Mesenchymal stem cell (in vitro differentiated cells and primary cell): ENCODE measurements around the gene LFNG.
A peak's percentile ranks its signal among the peaks of the same experiment; 100 is the strongest.

ENCODE experiments used
- DNase-seq: peaks from one replicate; pipeline ENCODE4 v3.0.0-alpha.2; 2013
- H2AFZ ChIP-seq: one replicate; pipeline ENCODE4 v1.6.1; 2013; ENCODE audit warnings: low read depth, mild to moderate bottlenecking, control low read depth, inconsistent platforms, low read length, moderate library complexity
- H2AK5ac ChIP-seq: 2 replicates; pipeline ENCODE4 v1.6.1; 2013; ENCODE audit warnings: low read length, moderate library complexity, mild to moderate bottlenecking, inconsistent platforms; ENCODE audit not compliant: severe bottlenecking
- H2BK120ac ChIP-seq: one replicate; pipeline ENCODE4 v1.6.1; 2013; ENCODE audit warnings: low read depth, mild to moderate bottlenecking, inconsistent platforms, low read length, moderate library complexity
- H2BK12ac ChIP-seq, 2 experiments: one replicate each; pipeline ENCODE4 v1.6.1; 2013; ENCODE audit warnings: inconsistent platforms in 2 of 2, low read length in 2 of 2, mild to moderate bottlenecking in 2 of 2, moderate library complexity in 2 of 2, control low read depth in 1 of 2
- H2BK15ac ChIP-seq: one replicate; pipeline ENCODE4 v1.6.1; 2013; ENCODE audit warnings: mild to moderate bottlenecking, low read depth, inconsistent platforms; ENCODE audit not compliant: poor library complexity, severe bottlenecking
- H2BK5ac ChIP-seq: 2 replicates; pipeline ENCODE4 v1.6.1; 2013; ENCODE audit warnings: low read depth, mild to moderate bottlenecking, low read length, control low read depth, inconsistent platforms; ENCODE audit not compliant: poor library complexity, severe bottlenecking
- H3K14ac ChIP-seq, 2 experiments: one replicate each; pipeline ENCODE4 v1.6.1; 2013; ENCODE audit warnings: inconsistent platforms in 2 of 2, low read length in 2 of 2, control low read depth in 1 of 2, mild to moderate bottlenecking in 1 of 2, moderate library complexity in 1 of 2
- H3K18ac ChIP-seq, 2 experiments: one replicate each; pipeline ENCODE4 v1.6.1; 2013; ENCODE audit warnings: inconsistent platforms in 2 of 2, low read length in 2 of 2, control low read depth in 1 of 2, low read depth in 1 of 2, mild to moderate bottlenecking in 1 of 2
- H3K23ac ChIP-seq, 2 experiments: one replicate each; pipeline ENCODE4 v1.6.1; 2013; ENCODE audit warnings: inconsistent platforms in 2 of 2, low read length in 2 of 2, mild to moderate bottlenecking in 2 of 2, moderate library complexity in 2 of 2, control low read depth in 1 of 2
- H3K27ac ChIP-seq: 2 replicates; pipeline ENCODE4 v1.5.1; 2013; ENCODE audit warnings: mild to moderate bottlenecking, moderate library complexity, low read length, control low read depth, inconsistent platforms; ENCODE audit not compliant: poor library complexity, severe bottlenecking
- H3K27me3 ChIP-seq, 2 experiments: 2 replicates each; pipeline versions ENCODE4 v1.6.1 to v1.7.0; 2013; ENCODE audit warnings: low read length in 2 of 2, mild to moderate bottlenecking in 2 of 2, moderate library complexity in 2 of 2, control low read depth in 1 of 2, inconsistent platforms in 1 of 2; ENCODE audit not compliant: control insufficient read depth in 1 of 2, insufficient read depth in 1 of 2
- H3K36me3 ChIP-seq, 2 experiments: 2 replicates each; pipeline versions ENCODE4 v1.6.1 to v1.7.0; 2013; ENCODE audit warnings: low read length in 2 of 2, control low read depth in 1 of 2, inconsistent platforms in 1 of 2, low read depth in 1 of 2, mild to moderate bottlenecking in 1 of 2; ENCODE audit not compliant: insufficient read depth in 2 of 2, control insufficient read depth in 1 of 2
- H3K4ac ChIP-seq, 2 experiments: one replicate each; pipeline ENCODE4 v1.6.1; 2013; ENCODE audit warnings: inconsistent platforms in 2 of 2, low read length in 2 of 2, mild to moderate bottlenecking in 2 of 2, moderate library complexity in 2 of 2, control low read depth in 1 of 2, low read depth in 1 of 2
- H3K4me1 ChIP-seq: 2 replicates; pipeline ENCODE4 v1.6.1; 2013; ENCODE audit warnings: low read depth, low read length, control low read depth; ENCODE audit not compliant: control insufficient read depth, insufficient read depth
- H3K4me2 ChIP-seq: 2 replicates; pipeline ENCODE4 v1.6.1; 2013; ENCODE audit warnings: low read length, mild to moderate bottlenecking, inconsistent platforms; ENCODE audit not compliant: poor library complexity, severe bottlenecking
- H3K4me3 ChIP-seq, 2 experiments: 2 replicates each; pipeline versions ENCODE4 v1.5.1 to v1.7.0; 2013; ENCODE audit warnings: low read length in 2 of 2, mild to moderate bottlenecking in 2 of 2, control low read depth in 1 of 2, low read depth in 1 of 2; ENCODE audit not compliant: insufficient read depth in 1 of 2
- H3K79me1 ChIP-seq: replicated peaks from 2 replicates; pipeline ENCODE4 v1.6.1; 2013; ENCODE audit warnings: mild to moderate bottlenecking, control low read depth, low read length, inconsistent platforms; ENCODE audit not compliant: poor library complexity, severe bottlenecking
- H3K9ac ChIP-seq: 2 replicates; pipeline ENCODE4 v1.7.0; 2013; ENCODE audit warnings: mild to moderate bottlenecking, low read length, moderate library complexity
- H3K9me3 ChIP-seq: 2 replicates; pipeline ENCODE4 v1.7.0; 2013; ENCODE audit warnings: mild to moderate bottlenecking, low read length; ENCODE audit not compliant: control insufficient read depth
- H4K8ac ChIP-seq: one replicate; pipeline ENCODE4 v1.6.1; 2013; ENCODE audit warnings: inconsistent platforms, mild to moderate bottlenecking, low read length, moderate library complexity
- H4K91ac ChIP-seq: one replicate; pipeline ENCODE4 v1.6.1; 2013; ENCODE audit warnings: mild to moderate bottlenecking, low read length, inconsistent platforms
- WGBS: methylation state at CpG from one replicate; pipeline ENCODE4 v1.1.7; 2013; ENCODE audit warnings: mixed read lengths; 5-methylcytosine and 5-hydroxymethylcytosine counted together

Gene LFNG

DNA sequence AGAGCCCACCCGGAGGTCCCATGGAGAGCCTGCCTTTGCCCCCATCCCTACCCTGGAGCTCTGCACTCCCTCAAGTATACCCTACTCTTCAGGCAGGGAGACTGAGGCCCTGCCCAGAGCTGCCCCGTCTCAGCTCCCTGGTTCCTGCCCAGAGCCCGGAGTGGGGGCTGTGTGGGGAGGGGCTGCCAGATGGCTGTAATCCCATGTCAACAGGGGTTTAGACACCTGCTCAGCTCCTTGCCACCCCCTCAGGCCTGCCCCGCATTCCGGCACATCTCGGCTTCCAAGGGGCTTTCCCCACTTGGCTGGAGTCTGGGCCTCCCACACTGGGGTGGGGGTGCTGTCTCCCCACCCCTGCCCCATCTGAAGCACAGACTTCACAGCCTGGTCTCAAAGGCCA, 20.9 kb upstream of the LFNG start:
- 84% methylated on average over 6 of the region's 6 CpGs for WGBS
- peaks cover 0 to 45% of the 10 kb centered on the region in 2 experiments for H3K27me3 ChIP-seq

DNA sequence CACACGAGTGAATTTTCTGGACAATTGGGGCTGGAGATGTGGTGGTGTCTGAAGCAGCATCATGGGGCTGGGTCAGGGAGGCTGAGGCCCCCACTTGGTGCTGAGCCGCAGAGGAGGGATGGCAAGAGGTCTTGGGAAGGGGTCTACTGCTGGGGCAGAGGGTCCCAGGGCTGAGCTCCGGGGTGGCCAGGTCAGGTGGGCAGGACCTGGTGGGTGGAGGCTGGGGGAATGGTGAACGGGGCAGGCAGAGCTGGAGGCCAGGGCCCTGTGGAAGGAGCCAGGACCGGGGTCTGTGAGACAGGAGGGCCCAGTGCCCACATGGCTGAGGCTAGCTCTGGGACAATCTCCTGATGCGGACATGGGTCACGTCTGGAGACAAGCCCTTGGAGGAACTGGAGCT, 20.4 kb upstream of the LFNG start:
- H3K9ac ChIP-seq, result no peak overlapping the region
- peaks cover 0 to 46% of the 10 kb centered on the region in 2 experiments for H3K27me3 ChIP-seq
- no peak overlapping the region for H3K27ac ChIP-seq
- H4K91ac ChIP-seq, result no peak overlapping the region
- H2BK5ac ChIP-seq, result no peak overlapping the region
- H3K4me3 ChIP-seq, result no peak overlapping the region
- H2BK15ac ChIP-seq, result no peak overlapping the region
- H2BK120ac ChIP-seq, result no peak overlapping the region
- H3K23ac ChIP-seq, result no peak overlapping the region
- H2AK5ac ChIP-seq, result no peak overlapping the region
- DNase-seq, result no peak
- H2BK12ac ChIP-seq, result no peak overlapping the region
- no peak overlapping the region for H3K4me2 ChIP-seq
- peaks cover 23% of the 10 kb centered on the region for H3K4me1 ChIP-seq
- H3K14ac ChIP-seq, result no peak overlapping the region
- no peak overlapping the region for H3K18ac ChIP-seq
- H3K9me3 ChIP-seq, result no peaks in the 10 kb centered on the region
- no peak overlapping the region for H2AFZ ChIP-seq
- WGBS, result 87% methylated on average over 6 of the region's 7 CpGs
- H3K36me3 ChIP-seq, result no peaks in the 10 kb centered on the region
- peak overlapping the region in 1 of 2 experiments; percentile 18 for H3K4ac ChIP-seq
- no peak overlapping the region for H4K8ac ChIP-seq
- H3K79me1 ChIP-seq, result no peaks in the 10 kb centered on the region

More for the DNA sequence above, 20.9 kb upstream of the LFNG start:
- Histone ChIP-seq H3K36me3 (no peaks in the 10 kb centered on the region), H4K8ac (no peak overlapping the region), H3K18ac (no peak overlapping the region), H3K4ac (peak overlapping the region in 1 of 2 experiments; percentile 18), H3K9me3 (no peaks in the 10 kb centered on the region), H3K23ac (no peak overlapping the region), H4K91ac (no peak overlapping the region), H3K79me1 (no peaks in the 10 kb centered on the region), H3K4me3 (no peak overlapping the region), H2BK5ac (no peak overlapping the region), H2AFZ (no peak overlapping the region), H3K4me2 (no peak overlapping the region), H2BK15ac (no peak overlapping the region), H2BK12ac (no peak overlapping the region), H3K9ac (no peak overlapping the region), H2AK5ac (no peak overlapping the region), H3K27ac (no peak overlapping the region), H3K4me1 (peaks cover 23% of the 10 kb centered on the region), H3K14ac (no peak overlapping the region), H2BK120ac (no peak overlapping the region)
- DNase-seq, result no peak

DNA sequence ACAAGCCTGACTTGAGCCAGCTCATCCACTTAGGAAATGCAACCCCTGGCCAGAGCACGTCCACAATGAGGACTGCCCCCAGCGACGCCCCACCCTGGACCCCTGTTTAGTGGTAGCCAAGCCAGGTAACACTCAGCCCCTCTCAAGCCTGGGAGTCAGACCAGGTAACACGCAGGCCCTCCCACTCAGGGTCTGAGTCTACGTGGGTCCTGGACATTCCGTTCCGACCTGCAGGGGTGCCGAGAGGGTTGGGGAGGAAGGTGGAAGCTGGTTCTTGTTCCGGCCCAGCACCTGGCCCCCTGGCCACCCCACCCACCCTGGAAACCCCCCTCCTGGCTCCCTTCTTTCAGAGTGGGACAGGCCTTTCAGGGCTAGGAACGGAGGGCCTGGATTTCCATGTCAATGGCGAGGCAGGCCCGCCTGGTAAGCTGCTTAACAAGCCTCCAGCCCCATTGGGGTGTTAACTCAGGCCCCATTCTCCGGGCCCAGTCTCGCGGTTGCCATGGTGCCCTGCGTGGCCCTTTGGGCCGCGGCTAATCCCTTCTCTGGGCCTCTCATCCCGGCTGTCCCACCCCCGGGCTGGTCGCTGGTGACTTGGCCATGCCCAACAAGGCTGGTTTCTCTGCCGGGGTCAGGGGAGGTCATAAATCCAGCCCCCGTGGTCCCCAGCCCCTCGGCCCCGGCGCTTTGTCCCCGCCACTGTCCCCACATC, 19.7 kb upstream of the LFNG start:
- Histone ChIP-seq H2BK120ac (no peak overlapping the region), H3K9ac (no peak overlapping the region), H3K27me3 (peaks cover 0 to 50% of the 10 kb centered on the region in 2 experiments), H2BK5ac (no peak overlapping the region), H3K4me3 (no peak overlapping the region), H2BK12ac (no peak overlapping the region), H2AFZ (no peak overlapping the region), H3K9me3 (no peaks in the 10 kb centered on the region), H2AK5ac (no peak overlapping the region), H3K4ac (no peak overlapping the region), H3K27ac (no peak overlapping the region), H3K4me1 (peaks cover 29% of the 10 kb centered on the region), H4K91ac (no peak overlapping the region), H3K79me1 (no peaks in the 10 kb centered on the region), H3K4me2 (no peak overlapping the region), H3K36me3 (no peaks in the 10 kb centered on the region), H4K8ac (no peak overlapping the region), H3K23ac (no peak overlapping the region), H2BK15ac (peak overlapping the region; percentile 3), H3K14ac (no peak overlapping the region), H3K18ac (no peak overlapping the region)
- DNase-seq, result no peak
- 85% methylated on average over 24 of the region's 27 CpGs for WGBS

DNA sequence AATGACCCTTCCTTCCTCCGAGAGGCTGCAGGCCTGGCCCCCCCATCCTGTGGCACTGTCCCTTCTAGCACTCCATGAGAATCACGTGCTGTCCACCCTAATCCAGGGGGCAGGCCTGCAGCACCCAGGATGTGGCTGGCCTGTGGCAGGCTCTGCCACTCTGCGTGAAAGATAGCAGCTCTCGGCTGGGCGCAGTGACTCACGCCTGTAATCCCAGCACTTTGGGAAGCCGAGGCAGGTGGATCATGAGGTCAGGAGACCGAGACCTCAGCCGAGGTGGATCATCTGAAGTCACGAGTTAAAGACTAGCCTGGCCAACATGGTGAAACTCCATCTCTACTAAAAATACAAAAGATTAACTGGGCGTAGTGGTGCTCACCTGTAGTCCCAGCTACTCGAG, 18.9 kb upstream of the LFNG start:
- Histone ChIP-seq H3K4ac (no peak overlapping the region), H2AK5ac (no peak overlapping the region)
- 89% methylated on average over 12 of the region's 12 CpGs for WGBS

More for the DNA sequence above, 18.9 kb upstream of the LFNG start:
- H3K4me3 ChIP-seq, result no peak overlapping the region
- H3K4me1 ChIP-seq, result peaks cover 34% of the 10 kb centered on the region
- no peak overlapping the region for H3K9ac ChIP-seq
- no peak overlapping the region for H2BK120ac ChIP-seq
- no peak overlapping the region for H3K4me2 ChIP-seq
- H2BK15ac ChIP-seq, result no peak overlapping the region
- H2BK12ac ChIP-seq, result no peak overlapping the region
- H3K79me1 ChIP-seq, result no peaks in the 10 kb centered on the region
- H3K23ac ChIP-seq, result no peak overlapping the region
- H3K14ac ChIP-seq, result no peak overlapping the region
- peaks cover 0 to 52% of the 10 kb centered on the region in 2 experiments for H3K27me3 ChIP-seq
- H2BK5ac ChIP-seq, result no peak overlapping the region
- H3K9me3 ChIP-seq, result no peaks in the 10 kb centered on the region
- H3K27ac ChIP-seq, result no peak overlapping the region
- H3K18ac ChIP-seq, result no peak overlapping the region
- no peak overlapping the region for H2AFZ ChIP-seq
- H4K8ac ChIP-seq, result no peak overlapping the region
- H4K91ac ChIP-seq, result no peak overlapping the region
- H3K36me3 ChIP-seq, result no peaks in the 10 kb centered on the region
- DNase-seq, result no peak
